HEK293 (cell line): ENCODE measurements around the gene CLDND1.

ENCODE experiments used
- CTCF ChIA-PET: fragments of 350-600 bp; formaldehyde crosslinking; extraction: SDS; loops from one replicate; lab custom pipeline; 2021; ENCODE audit warnings: antibody characterized with exemption; lab: Yijun Ruan, JAX
- POLR2A ChIA-PET: fragments of 300-600 bp; formaldehyde crosslinking; extraction: SDS; loops from one replicate; lab custom pipeline; 2020; ENCODE audit warnings: antibody characterized with exemption, inconsistent platforms; lab: Yijun Ruan, JAX
- H3K27ac ChIP-seq: fragments of 200-500 bp; sonication (Bioruptor generic); 2 replicates; pipeline ENCODE4 v1.5.1; 2014; ENCODE audit warnings: low read depth, low read length, control low read depth, inconsistent platforms; ENCODE audit errors: extremely low read depth
- H3K36me3 ChIP-seq, 2 experiments: fragments of 200-500 bp in 1 of 2; sonication (Bioruptor generic) in 1 of 2; 1 replicate in 1 of 2; 2 replicates in 1 of 2; pipeline ENCODE4 v1.5.1; 2014 to 2017; ENCODE audit warnings: inconsistent platforms in 2 of 2, low read length in 2 of 2; ENCODE audit not compliant: control insufficient read depth in 2 of 2, insufficient read depth in 1 of 2
- H3K4me1 ChIP-seq: fragments of 200-500 bp; sonication (Bioruptor generic); 2 replicates; pipeline ENCODE4 v1.5.1; 2014; ENCODE audit warnings: mild to moderate bottlenecking, low read length, inconsistent platforms; ENCODE audit not compliant: control insufficient read depth, insufficient read depth
- H3K4me3 ChIP-seq: 2 replicates; pipeline ENCODE4 v1.5.1; 2011; ENCODE audit warnings: low read depth, mild to moderate bottlenecking, control low read depth, low read length, moderate library complexity
- H3K9me3 ChIP-seq: fragments of 200-500 bp; sonication (Bioruptor generic); 2 replicates; pipeline ENCODE4 v1.5.1; 2014; ENCODE audit warnings: low read depth, low read length, inconsistent platforms; ENCODE audit not compliant: control insufficient read depth, insufficient read depth
- BCL11B ChIP-seq: fragments of 450-650 bp; formaldehyde crosslinking; IDR thresholded peaks from 2 replicates; pipeline ENCODE4 v1.5.1; 2016; ENCODE audit warnings: low read depth, missing biosample characterization, missing genetic modification characterization
- HOXC10 ChIP-seq: sonication (generic); formaldehyde crosslinking; IDR thresholded peaks from 2 replicates; pipeline ENCODE4 v1.8.1; 2023; ENCODE audit warnings: mild to moderate bottlenecking, missing genetic modification reagents
- KLF10 ChIP-seq: fragments of 450-650 bp; IDR thresholded peaks from 2 replicates; pipeline ENCODE4 v1.5.1; 2018; ENCODE audit warnings: missing biosample characterization, mild to moderate bottlenecking, missing genetic modification characterization
- REPIN1 ChIP-seq: fragments of 450-650 bp; formaldehyde crosslinking; IDR thresholded peaks from 2 replicates; pipeline ENCODE4 v1.5.1; 2017; ENCODE audit warnings: missing biosample characterization, missing genetic modification characterization, low read depth
- TCF7L2 ChIP-seq: IDR thresholded peaks from 2 replicates; pipeline ENCODE4 v1.6.1; 2011; ENCODE audit warnings: low read depth, mild to moderate bottlenecking, inconsistent platforms, low read length, moderate library complexity, borderline replicate concordance
- ZBTB20 ChIP-seq: fragments of 450-650 bp; formaldehyde crosslinking; IDR thresholded peaks from 2 replicates; pipeline ENCODE4 v1.5.1; 2016; ENCODE audit warnings: missing biosample characterization, missing genetic modification characterization
- ZBTB7A ChIP-seq: fragments of 450-650 bp; formaldehyde crosslinking; IDR thresholded peaks from 2 replicates; pipeline ENCODE4 v1.5.1; 2016; ENCODE audit warnings: low read depth, missing biosample characterization, missing genetic modification characterization
- ZFP3 ChIP-seq: fragments of 450-650 bp; formaldehyde crosslinking; IDR thresholded peaks from 2 replicates; pipeline ENCODE4 v1.5.1; 2016; ENCODE audit warnings: low read depth, missing biosample characterization, missing genetic modification characterization
- ZNF10 ChIP-seq: fragments of 450-650 bp; formaldehyde crosslinking; IDR thresholded peaks from 2 replicates; pipeline ENCODE4 v1.5.1; 2017; ENCODE audit warnings: missing biosample characterization, missing genetic modification characterization
- ZNF112 ChIP-seq: fragments of 450-650 bp; formaldehyde crosslinking; IDR thresholded peaks from 2 replicates; pipeline ENCODE4 v1.5.0; 2017; ENCODE audit warnings: missing biosample characterization, missing genetic modification characterization
- ZNF132 ChIP-seq: fragments of 450-650 bp; formaldehyde crosslinking; IDR thresholded peaks from 2 replicates; pipeline ENCODE4 v1.5.1; 2017; ENCODE audit warnings: missing biosample characterization, missing genetic modification characterization, borderline replicate concordance
- ZNF19 ChIP-seq: fragments of 450-650 bp; formaldehyde crosslinking; IDR thresholded peaks from 2 replicates; pipeline ENCODE4; 2016; ENCODE audit warnings: missing biosample characterization, missing genetic modification characterization, low read depth
- ZNF248 ChIP-seq: fragments of 450-650 bp; formaldehyde crosslinking; IDR thresholded peaks from 2 replicates; pipeline ENCODE4 v1.5.1; 2017; ENCODE audit warnings: missing biosample characterization, missing genetic modification characterization
- ZNF391 ChIP-seq: fragments of 450-650 bp; formaldehyde crosslinking; IDR thresholded peaks from 2 replicates; pipeline ENCODE4 v1.5.1; 2016; ENCODE audit warnings: low read depth, missing biosample characterization, missing genetic modification characterization, borderline replicate concordance
- ZNF501 ChIP-seq: fragments of 450-650 bp; formaldehyde crosslinking; IDR thresholded peaks from 2 replicates; pipeline ENCODE4 v1.5.1; 2016; ENCODE audit warnings: missing biosample characterization, missing genetic modification characterization
- ZNF529 ChIP-seq: fragments of 450-650 bp; formaldehyde crosslinking; IDR thresholded peaks from 2 replicates; pipeline ENCODE4 v1.5.1; 2017; ENCODE audit warnings: missing genetic modification characterization, missing biosample characterization; ENCODE audit not compliant: insufficient replicate concordance
- ZNF530 ChIP-seq: fragments of 450-650 bp; formaldehyde crosslinking; IDR thresholded peaks from 2 replicates; pipeline ENCODE4 v1.5.1; 2016; ENCODE audit warnings: low read depth, missing biosample characterization, missing genetic modification characterization
- ZNF561 ChIP-seq: fragments of 450-650 bp; IDR thresholded peaks from 2 replicates; pipeline ENCODE4 v1.5.1; 2018; ENCODE audit warnings: missing biosample characterization, missing genetic modification characterization, borderline replicate concordance
- ZNF600 ChIP-seq: fragments of 450-650 bp; formaldehyde crosslinking; IDR thresholded peaks from 2 replicates; pipeline ENCODE4 v1.5.1; 2016; ENCODE audit warnings: missing biosample characterization, missing genetic modification characterization
- ZNF610 ChIP-seq: fragments of 450-650 bp; formaldehyde crosslinking; IDR thresholded peaks from 2 replicates; pipeline ENCODE4 v1.5.1; 2016; ENCODE audit warnings: missing biosample characterization, missing genetic modification characterization, borderline replicate concordance
- ZNF830 ChIP-seq: fragments of 450-650 bp; IDR thresholded peaks from 2 replicates; pipeline ENCODE4 v1.5.0; 2018; ENCODE audit warnings: missing biosample characterization, missing genetic modification characterization, low read depth, mild to moderate bottlenecking, moderate library complexity
- TF ChIP-seq, protein P1 (sequence below): fragments of 450-650 bp; formaldehyde crosslinking; optimal IDR thresholded peaks from 2 replicates; pipeline ENCODE3; 2016; ENCODE audit warnings: missing biosample characterization, mild to moderate bottlenecking, missing genetic modification characterization
- TF ChIP-seq, protein P2 (sequence below): IDR thresholded peaks from 2 replicates; pipeline ENCODE4 v1.6.1; 2011; ENCODE audit warnings: mild to moderate bottlenecking, low read depth, low read length, borderline replicate concordance
- TF ChIP-seq, protein P3 (sequence below): fragments of 450-650 bp; formaldehyde crosslinking; IDR thresholded peaks from 2 replicates; pipeline ENCODE4 v1.5.1; 2016; ENCODE audit warnings: missing biosample characterization, missing genetic modification characterization
- TF ChIP-seq, protein P4 (sequence below): sonication (generic); formaldehyde crosslinking; IDR thresholded peaks from 2 replicates; pipeline ENCODE4 v1.8.1; 2022; ENCODE audit warnings: mild to moderate bottlenecking, moderate library complexity, missing genetic modification reagents
- TF ChIP-seq, protein P5 (sequence below): fragments of 450-650 bp; formaldehyde crosslinking; IDR thresholded peaks from 2 replicates; pipeline ENCODE4 v1.5.1; 2016; ENCODE audit warnings: missing biosample characterization, missing genetic modification characterization

Gene CLDND1

DNA sequence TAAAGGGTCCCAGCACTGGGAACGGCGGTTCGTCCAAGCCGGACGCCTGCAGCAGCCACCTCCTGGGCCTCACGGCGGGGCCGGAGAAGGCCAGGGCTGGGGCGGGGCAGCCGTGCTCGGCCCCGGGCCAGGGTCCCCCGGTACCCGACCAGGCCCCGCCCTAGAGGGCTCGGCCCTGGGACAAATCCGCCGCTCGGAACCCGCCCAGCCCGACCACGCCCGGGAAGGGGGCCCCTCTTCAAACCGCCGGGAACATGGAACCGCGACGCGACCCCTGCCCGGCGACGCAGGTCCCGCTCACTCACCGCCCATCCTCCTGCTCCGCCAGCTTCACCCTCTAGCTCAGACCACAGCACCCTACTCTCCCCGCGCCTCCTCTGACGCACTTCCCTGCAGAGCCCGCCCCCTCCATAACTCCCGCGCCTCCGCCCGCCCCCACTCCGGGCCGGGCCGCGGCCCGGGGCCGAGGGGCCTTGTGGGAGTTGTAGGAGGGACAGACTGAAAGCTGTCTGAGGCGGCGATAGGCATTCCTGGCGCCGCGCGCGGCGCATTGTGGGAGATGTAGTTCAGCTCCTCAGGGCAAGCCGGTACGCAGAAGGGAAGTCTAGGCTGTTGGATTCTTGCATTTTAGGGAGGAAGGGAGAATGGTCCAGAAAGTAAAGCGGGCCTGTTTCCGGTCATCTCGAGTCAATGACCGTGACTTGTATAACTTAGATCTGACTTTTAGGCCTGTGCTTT is at the start of gene CLDND1:
CLDND1 (minus strand) TSS at position 359 of the 738 bp plus-strand sequence. CDS start 1,478 bp downstream, outside the sequence.
- Histone ChIP-seq H3K4me3 (peak within 1 kb of the TSS; percentile 87), H3K36me3 (peaks cover 0 to 36% of the 10 kb centered on the region in 2 experiments; a peak in 2 of 3 replicates), H3K9me3 (no peaks in the 10 kb centered on the region), H3K27ac (peak within 1 kb of the TSS; percentile 56), H3K4me1 (peaks cover 2% of the 10 kb centered on the region; the same call in 1 of the 2 replicates)
- POLR2A ChIA-PET: interaction anchor here (0.7 to 1.1 kb wide), 7 partner anchors 9 to 584 kb away, joined by 3 to 4 read pairs (median 3); partner anchors contain the start of gene DCBLD2
- CTCF ChIA-PET: interaction anchor here (0.5 to 0.9 kb wide), 2 partner anchors 31 to 82 kb away, joined by 3 read pairs; no protein-coding TSS in a partner anchor
- TF ChIP-seq HOXC10 (CRISPR knock-in tag): no peak
- TF ChIP-seq ZNF248 (tag by site-specific recombination): no peak
- TF ChIP-seq ZBTB20 (tag by site-specific recombination): peak; percentile 99
- no peak for TF ChIP-seq ZNF132 (tag by site-specific recombination)
- TF ChIP-seq ZNF391 (tag by site-specific recombination): no peak
- TF ChIP-seq BCL11B (tag by site-specific recombination): no peak
- TF ChIP-seq ZNF529 (tag by site-specific recombination): no peak
- peak; percentile 70; the same call in 1 of the 2 replicates for TF ChIP-seq ZNF561 (tag by site-specific recombination)
- no peak for TF ChIP-seq ZNF112 (tag by site-specific recombination)
- TF ChIP-seq KLF10: peak; percentile 53; the same call in 1 of the 2 replicates
- no peak for TF ChIP-seq ZBTB7A (tag by site-specific recombination)
- peak; percentile 38; the same call in 1 of the 2 replicates for TF ChIP-seq ZFP3 (tag by site-specific recombination)
- TF ChIP-seq, protein P1, sequence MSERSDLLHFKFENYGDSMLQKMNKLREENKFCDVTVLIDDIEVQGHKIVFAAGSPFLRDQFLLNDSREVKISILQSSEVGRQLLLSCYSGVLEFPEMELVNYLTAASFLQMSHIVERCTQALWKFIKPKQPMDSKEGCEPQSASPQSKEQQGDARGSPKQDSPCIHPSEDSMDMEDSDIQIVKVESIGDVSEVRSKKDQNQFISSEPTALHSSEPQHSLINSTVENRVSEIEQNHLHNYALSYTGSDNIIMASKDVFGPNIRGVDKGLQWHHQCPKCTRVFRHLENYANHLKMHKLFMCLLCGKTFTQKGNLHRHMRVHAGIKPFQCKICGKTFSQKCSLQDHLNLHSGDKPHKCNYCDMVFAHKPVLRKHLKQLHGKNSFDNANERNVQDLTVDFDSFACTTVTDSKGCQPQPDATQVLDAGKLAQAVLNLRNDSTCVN (tag by site-specific recombination): peak; percentile 88
- TF ChIP-seq ZNF600 (tag by site-specific recombination): 0 out of 2 replicates have a peak, but pooled peaks have one; percentile 34
- no peak for TF ChIP-seq ZNF19 (tag by site-specific recombination)
- TF ChIP-seq ZNF610 (tag by site-specific recombination): 0 out of 2 replicates have a peak, but pooled peaks have one; percentile 16
- TF ChIP-seq, protein P2, sequence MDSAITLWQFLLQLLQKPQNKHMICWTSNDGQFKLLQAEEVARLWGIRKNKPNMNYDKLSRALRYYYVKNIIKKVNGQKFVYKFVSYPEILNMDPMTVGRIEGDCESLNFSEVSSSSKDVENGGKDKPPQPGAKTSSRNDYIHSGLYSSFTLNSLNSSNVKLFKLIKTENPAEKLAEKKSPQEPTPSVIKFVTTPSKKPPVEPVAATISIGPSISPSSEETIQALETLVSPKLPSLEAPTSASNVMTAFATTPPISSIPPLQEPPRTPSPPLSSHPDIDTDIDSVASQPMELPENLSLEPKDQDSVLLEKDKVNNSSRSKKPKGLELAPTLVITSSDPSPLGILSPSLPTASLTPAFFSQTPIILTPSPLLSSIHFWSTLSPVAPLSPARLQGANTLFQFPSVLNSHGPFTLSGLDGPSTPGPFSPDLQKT: no peak
- TF ChIP-seq, protein P3, sequence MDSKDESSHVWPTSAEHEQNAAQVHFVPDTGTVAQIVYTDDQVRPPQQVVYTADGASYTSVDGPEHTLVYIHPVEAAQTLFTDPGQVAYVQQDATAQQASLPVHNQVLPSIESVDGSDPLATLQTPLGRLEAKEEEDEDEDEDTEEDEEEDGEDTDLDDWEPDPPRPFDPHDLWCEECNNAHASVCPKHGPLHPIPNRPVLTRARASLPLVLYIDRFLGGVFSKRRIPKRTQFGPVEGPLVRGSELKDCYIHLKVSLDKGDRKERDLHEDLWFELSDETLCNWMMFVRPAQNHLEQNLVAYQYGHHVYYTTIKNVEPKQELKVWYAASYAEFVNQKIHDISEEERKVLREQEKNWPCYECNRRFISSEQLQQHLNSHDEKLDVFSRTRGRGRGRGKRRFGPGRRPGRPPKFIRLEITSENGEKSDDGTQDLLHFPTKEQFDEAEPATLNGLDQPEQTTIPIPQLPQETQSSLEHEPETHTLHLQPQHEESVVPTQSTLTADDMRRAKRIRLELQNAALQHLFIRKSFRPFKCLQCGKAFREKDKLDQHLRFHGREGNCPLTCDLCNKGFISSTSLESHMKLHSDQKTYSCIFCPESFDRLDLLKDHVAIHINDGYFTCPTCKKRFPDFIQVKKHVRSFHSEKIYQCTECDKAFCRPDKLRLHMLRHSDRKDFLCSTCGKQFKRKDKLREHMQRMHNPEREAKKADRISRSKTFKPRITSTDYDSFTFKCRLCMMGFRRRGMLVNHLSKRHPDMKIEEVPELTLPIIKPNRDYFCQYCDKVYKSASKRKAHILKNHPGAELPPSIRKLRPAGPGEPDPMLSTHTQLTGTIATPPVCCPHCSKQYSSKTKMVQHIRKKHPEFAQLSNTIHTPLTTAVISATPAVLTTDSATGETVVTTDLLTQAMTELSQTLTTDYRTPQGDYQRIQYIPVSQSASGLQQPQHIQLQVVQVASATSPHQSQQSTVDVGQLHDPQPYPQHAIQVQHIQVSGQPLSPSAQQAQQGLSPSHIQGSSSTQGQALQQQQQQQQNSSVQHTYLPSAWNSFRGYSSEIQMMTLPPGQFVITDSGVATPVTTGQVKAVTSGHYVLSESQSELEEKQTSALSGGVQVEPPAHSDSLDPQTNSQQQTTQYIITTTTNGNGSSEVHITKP (tag by site-specific recombination): peak; percentile 98
- TF ChIP-seq, protein P4, sequence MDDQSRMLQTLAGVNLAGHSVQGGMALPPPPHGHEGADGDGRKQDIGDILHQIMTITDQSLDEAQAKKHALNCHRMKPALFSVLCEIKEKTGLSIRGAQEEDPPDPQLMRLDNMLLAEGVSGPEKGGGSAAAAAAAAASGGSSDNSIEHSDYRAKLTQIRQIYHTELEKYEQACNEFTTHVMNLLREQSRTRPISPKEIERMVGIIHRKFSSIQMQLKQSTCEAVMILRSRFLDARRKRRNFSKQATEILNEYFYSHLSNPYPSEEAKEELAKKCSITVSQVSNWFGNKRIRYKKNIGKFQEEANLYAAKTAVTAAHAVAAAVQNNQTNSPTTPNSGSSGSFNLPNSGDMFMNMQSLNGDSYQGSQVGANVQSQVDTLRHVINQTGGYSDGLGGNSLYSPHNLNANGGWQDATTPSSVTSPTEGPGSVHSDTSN (CRISPR knock-in tag): no peak
- TF ChIP-seq, protein P5, sequence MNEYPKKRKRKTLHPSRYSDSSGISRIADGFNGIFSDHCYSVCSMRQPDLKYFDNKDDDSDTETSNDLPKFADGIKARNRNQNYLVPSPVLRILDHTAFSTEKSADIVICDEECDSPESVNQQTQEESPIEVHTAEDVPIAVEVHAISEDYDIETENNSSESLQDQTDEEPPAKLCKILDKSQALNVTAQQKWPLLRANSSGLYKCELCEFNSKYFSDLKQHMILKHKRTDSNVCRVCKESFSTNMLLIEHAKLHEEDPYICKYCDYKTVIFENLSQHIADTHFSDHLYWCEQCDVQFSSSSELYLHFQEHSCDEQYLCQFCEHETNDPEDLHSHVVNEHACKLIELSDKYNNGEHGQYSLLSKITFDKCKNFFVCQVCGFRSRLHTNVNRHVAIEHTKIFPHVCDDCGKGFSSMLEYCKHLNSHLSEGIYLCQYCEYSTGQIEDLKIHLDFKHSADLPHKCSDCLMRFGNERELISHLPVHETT (tag by site-specific recombination): no peak
- no peak for TF ChIP-seq TCF7L2
- TF ChIP-seq REPIN1 (tag by site-specific recombination): no peak
- TF ChIP-seq ZNF10 (tag by site-specific recombination): no peak
- no peak for TF ChIP-seq ZNF530 (tag by site-specific recombination)
- no peak for TF ChIP-seq ZNF830 (tag by site-specific recombination)
- TF ChIP-seq ZNF501 (tag by site-specific recombination): 0 out of 2 replicates have a peak, but pooled peaks have one; percentile 20
